Measurements from ENCODE around the gene SLC46A2.

DNA sequence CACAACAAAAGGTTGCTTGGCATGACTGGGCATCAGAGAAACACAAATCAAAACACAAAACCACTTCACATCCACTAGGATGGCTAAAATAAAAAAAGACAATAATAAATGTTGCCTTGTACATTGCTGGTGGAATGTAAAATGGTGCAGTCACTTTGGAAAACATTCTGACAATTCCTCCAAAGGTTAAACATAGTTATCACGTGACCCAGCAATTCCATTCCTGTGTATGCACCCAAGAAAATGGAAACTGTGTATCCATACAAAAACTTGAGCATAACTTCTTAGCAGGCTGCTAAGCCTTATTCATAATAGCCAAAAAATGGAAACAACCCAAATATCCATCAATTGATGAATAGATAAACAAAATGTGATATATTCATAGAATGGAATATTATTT, 10.2 kb upstream of the SLC46A2 start:
- TF ChIP-seq, protein P1, sequence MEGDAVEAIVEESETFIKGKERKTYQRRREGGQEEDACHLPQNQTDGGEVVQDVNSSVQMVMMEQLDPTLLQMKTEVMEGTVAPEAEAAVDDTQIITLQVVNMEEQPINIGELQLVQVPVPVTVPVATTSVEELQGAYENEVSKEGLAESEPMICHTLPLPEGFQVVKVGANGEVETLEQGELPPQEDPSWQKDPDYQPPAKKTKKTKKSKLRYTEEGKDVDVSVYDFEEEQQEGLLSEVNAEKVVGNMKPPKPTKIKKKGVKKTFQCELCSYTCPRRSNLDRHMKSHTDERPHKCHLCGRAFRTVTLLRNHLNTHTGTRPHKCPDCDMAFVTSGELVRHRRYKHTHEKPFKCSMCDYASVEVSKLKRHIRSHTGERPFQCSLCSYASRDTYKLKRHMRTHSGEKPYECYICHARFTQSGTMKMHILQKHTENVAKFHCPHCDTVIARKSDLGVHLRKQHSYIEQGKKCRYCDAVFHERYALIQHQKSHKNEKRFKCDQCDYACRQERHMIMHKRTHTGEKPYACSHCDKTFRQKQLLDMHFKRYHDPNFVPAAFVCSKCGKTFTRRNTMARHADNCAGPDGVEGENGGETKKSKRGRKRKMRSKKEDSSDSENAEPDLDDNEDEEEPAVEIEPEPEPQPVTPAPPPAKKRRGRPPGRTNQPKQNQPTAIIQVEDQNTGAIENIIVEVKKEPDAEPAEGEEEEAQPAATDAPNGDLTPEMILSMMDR (IDR thresholded peaks at IDR 0.05): no peak
- TF ChIP-seq POLR2A (IDR thresholded peaks at IDR 0.05): no peak

All from heart left ventricle (tissue), 13 donors.